Fibroblast of skin of right quadriceps (primary cell): Measurements from ENCODE around the gene KRTAP1-4.
A peak's percentile ranks its signal among the peaks of the same experiment; 100 is the strongest.
"Not testable (repeated sequence)": the region's sequence is repeated elsewhere in the genome, so short reads cannot be mapped to it uniquely, and the experiment has no call there.

Experiments used
- DNase-seq: peaks from one replicate; pipeline ENCODE4 v3.0.0-alpha.2; 2013

Gene KRTAP1-4

DNA sequence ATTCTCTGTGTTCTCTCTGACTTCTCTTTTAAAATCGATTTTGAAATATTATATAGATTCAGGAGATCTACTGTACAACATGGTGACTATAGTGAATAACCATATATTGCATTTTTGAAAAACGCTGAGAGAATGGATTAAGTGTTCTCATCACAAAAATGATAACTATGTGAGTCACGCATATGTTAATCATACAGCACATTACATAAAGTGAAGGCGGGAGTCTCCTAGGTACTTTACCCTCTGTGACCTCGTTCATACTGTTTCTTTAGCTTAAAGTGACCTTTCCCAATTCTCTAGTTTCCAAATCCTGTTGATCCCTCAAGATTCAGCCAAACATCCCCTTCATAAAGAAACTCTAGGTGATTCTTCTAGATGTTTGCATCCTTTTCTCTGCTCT is 27.2 kb downstream of the KRTAP1-4 start:
- peak; percentile 33 for DNase-seq

DNA sequence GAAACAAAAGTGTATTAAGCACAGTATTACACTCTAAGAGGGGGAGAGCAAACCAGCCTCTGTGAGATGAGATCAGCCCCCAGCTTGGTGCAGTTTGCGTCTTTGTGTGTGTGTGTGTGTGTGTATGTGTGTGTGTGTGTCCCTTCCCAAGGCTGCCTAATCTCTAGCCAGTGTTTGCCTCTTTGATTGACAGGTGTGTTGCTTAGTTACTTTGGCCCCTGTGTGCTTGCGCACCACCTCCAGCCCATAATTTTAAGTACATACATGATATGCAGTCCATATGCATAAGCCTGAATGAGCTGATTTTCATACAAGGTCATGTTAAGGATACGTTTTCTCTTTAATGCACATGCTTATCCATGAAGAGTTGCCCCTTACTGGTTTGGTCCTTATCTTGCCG is 28.2 kb downstream of the KRTAP1-4 start:
- DNase-seq: no peak

DNA sequence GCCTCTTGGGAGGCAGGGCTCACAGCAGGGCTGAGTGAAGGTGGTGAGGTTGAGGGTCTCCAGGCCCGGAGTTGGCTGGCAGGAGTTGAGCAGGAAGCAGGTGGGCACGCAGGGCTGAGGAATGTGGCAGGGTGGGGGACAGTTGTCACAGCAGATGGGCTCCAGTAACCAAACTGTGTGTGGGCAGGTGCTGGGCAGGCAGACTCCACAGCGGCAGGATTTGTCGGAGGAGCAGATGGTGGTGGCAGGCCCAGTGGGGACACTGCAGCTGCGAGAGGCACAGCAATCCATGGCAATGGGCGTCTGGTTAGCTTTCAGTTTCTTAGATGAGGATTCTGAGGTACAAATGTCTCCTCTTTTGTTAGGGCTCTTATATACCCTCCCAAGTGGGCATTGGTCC is 30.4 kb downstream of the KRTAP1-4 start, which contains the start of gene KRTAP3-2:
TSS of gene KRTAP3-2 (minus strand) at position 344 of the 400 bp plus-strand sequence. CDS start at position 291, 53 bp downstream.
- not testable (repeated sequence) for DNase-seq

DNA sequence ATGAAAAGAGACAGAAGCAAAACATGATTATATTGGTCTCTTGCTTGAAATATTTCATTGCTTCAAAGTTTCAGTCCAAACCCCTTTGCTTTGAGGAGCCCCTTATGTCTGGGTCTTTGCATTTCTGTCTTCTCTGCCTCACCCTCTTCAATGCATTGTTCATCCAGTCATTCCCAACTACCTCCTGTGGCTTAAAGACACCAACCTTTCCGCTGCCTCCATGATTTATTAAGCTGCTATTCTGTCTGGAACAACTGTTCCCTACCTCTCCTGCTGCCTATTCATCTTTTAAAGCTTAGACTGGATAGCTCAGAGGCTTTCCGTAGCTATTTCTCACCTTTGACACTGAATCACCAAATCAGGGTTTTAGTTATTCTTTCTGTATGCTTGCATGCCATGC is 32.6 kb downstream of the KRTAP1-4 start:
- DNase-seq: no peak

DNA sequence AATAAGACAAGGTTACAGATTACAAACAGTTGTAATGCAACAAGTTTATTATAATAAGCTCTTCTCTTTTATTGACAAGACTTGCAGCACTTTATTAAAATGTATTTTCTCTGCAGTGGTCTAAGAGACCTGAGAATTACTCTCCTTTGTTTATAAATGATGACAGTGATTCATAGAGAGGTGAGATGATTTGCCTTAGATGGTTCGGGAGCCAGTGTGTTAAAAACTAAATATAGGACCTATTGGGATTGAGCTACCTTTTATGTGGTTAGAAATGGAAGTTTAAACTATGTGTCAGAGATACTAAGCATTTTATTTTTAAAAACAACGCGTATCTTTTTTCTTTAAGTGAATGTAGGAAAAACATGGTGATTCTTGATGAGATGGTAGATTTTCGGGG is 33.2 kb downstream of the KRTAP1-4 start:
- DNase-seq: no peak

DNA sequence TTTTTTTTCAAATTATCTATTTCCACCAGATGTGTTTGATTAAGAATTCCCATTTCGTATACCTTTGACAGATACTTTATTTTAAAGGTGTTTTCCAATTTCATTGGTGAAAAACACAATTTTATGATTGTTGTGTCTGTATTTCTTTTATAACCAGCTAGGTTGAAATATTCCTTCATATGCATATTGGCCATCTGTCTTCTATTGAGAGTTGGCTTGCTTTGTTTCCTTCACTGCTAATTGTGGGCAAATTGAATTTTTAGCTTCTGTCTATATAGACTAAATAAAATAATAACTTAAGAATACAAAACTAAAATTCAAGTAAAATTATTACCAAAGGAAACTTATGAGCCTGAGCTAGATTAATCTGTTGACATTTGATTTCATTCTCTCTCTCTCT is 34.9 kb downstream of the KRTAP1-4 start:
- no peak for DNase-seq

DNA sequence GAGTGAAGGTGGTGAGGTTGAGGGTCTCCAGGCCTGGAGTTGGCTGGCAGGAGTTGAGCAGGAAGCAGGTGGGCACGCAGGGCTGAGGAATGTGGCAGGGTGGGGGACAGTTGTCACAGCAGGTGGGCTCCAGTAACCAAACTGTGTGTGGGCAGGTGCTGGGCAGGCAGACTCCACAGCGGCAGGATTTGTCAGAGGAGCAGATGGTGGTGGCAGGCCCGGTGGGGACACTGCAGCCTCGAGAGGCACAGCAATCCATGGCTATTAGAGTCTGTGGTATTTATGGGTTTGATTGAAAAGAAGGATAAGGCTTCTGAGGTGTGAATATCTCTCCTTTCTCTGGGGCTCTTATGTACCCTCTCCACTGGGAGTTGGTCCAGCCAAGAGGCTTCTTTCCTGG is 36.2 kb downstream of the KRTAP1-4 start, which contains the start of gene KRTAP3-3:
TSS of gene KRTAP3-3 (minus strand) at position 326 of the 400 bp plus-strand sequence. CDS start at position 259, 67 bp downstream.
- DNase-seq: no peak

DNA sequence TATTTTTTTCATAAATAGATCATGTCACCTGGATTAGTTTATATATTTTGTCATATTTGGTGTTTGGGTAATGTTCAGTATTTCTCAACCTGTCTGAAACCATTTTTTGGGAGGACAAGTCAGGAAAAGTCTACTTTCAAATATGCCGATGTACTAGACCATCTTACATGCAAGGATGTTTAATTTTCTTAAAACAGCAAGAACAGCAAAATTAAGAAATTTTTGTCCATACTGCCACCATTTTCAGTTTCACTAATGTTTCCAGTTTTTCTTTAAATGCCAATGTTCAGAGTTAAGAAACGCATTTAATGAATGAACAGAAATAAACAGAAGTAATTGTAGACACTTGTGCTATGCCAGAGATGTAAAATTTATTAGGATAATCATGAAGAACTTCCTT is 36.9 kb downstream of the KRTAP1-4 start:
- DNase-seq: no peak

DNA sequence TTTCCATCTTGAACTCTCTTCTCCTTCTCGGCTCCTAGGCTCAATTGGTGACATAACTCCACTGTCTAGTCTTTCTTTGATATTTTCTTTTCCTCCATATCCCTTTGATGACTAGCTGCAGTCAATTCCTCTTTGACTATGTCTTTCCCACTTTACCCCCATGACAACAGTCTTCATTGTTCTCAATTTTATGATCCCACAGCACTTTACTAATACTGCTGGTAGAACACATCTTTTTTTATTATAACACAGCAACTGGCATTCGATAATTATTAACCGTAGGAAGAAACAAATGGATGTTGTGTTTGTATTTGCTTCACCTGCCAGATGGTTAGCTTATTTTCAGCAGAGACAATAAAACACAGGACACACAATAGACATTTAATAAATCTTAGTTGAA is 37.3 kb downstream of the KRTAP1-4 start:
- no peak for DNase-seq

DNA sequence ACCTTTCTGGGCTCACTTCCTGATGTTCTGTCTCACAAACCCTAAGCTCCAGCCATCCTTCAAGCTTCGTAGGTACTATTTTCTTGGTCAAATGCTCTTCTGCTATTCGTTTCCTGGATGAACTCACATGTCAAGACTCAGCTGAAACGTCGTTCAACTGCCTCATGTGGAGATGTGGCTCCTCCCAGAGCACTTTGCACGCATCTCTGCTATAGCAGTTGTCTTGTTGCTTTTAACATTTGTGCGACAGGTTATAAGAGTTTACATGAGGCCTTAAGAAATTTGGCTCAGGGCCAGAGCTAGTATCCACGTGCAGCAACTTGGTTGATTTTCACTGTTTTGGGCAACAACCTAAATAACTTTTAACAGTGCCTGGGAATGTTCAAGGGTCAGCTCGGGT is 43.1 kb downstream of the KRTAP1-4 start:
- DNase-seq: no peak

DNA sequence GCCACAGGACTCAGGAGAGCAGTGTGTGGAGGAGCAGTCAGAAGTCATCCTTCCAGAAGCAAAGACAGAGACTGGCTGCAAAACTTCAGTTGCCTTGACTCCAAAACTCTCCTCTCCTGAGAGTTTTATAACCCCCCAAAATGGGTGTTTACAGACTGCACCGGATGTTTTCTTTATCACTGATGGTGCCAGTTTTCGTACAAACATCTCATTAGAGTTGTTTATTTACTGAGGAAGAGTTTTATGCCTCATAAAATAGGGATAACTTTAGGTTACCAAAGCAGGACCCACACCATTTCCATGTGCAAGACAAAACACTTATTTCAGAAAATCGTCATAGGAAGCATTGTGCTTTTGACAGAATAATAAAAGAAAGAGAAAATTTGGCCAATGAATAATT is 45.8 kb downstream of the KRTAP1-4 start, which contains the start of gene KRT40:
TSS of gene KRT40 (minus strand) at position 101 of the 400 bp plus-strand sequence. CDS start at position 48, 53 bp downstream.
- DNase-seq: no peak

DNA sequence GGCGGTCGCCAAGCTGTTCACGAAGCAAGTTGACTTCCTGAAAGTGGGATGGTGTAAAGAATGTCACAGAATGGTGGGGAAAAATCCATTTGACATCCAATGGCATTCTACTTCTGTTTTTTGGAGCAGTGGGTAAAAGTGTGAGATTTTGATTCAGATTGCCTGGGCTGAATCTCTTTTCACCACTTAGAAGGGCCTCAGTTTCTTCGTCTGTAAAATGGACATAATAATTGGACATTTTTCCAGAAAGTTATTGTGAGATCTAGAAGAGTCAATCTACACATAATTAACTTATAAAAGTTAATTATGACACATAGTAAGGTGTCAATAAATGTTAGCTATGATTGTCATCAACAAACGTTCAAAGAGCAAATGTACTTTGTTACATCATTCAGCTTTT is 48.9 kb downstream of the KRTAP1-4 start:
- DNase-seq: no peak

DNA sequence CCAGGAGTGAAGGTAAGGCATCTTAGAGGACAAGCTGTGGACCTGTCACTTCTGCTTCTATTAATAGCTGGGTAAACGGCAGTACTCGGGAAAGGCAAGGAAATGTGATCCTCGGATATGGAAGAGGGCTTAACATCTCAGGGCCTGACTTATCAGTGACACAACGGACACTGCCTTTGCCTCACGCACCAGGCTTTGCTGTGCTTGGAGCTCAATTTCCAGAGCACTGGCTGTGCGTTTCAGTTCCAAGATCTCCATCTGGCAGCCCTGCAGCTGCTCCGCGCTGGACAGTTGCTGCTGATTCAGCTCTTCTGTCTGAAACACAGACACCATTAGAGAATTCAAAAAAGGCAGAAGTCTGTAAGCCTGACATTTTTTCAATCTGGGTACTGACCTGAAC is 49.4 kb downstream of the KRTAP1-4 start:
- peak; percentile 40 for DNase-seq

DNA sequence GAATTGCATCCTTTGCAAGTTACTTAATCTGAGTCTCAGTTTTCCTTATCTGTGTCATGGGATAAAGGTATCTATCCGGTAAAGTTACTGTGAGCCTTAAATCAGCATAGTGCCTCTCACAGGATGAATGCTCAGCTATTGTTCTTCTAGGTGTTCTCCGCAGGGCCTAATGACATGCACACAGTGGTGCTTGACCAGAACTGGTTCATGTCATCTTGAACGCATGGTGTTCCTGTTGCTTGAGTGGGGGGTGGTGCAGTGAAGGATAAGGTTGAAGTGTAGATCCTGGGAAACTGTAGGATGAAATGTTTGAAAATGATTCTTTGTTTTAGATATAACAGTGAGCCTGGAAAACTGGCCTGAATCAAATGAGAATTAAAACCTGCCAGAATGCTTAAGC is 49.9 kb downstream of the KRTAP1-4 start:
- DNase-seq: no peak
